AG04450 (cell line): Measurements from ENCODE around the gene OTUB2. TPM values are rescaled to one million over a fixed set of nuclear protein-coding genes. Genes with fewer than 3 reads are reported as not detected.
A peak's percentile ranks its signal among the peaks of the same experiment; 100 is the strongest.

ENCODE experiments used
- CTCF ChIA-PET: fragments of 300-600, 350-600 bp; formaldehyde crosslinking; extraction: SDS; loops from one replicate; lab custom pipeline; 2022; ENCODE audit warnings: antibody characterized with exemption, inconsistent platforms; lab: Charles Lee
- POLR2A ChIA-PET: fragments of 350-600 bp; formaldehyde crosslinking; extraction: SDS; loops from one replicate; lab custom pipeline; 2021; ENCODE audit warnings: antibody characterized with exemption, inconsistent platforms; lab: Yijun Ruan, JAX
- DNase-seq: peaks from one replicate; pipeline ENCODE4 v3.0.0-alpha.2; 2011; ENCODE audit warnings: low read depth, low spot score
- H3K27ac ChIP-seq: one replicate; pipeline ENCODE4 v1.5.1; 2012; ENCODE audit warnings: low read depth, low read length, control low read depth
- H3K27me3 ChIP-seq: one replicate; pipeline ENCODE4 v1.6.0; 2012; ENCODE audit warnings: low read length; ENCODE audit not compliant: control insufficient read depth, insufficient read depth
- H3K4me3 ChIP-seq: 2 replicates; pipeline ENCODE4 v1.5.1; 2011; ENCODE audit warnings: mild to moderate bottlenecking, low read depth, low read length, control low read depth
- H3K9me3 ChIP-seq: 2 replicates; pipeline ENCODE4 v1.5.1; 2012; ENCODE audit warnings: low read length; ENCODE audit not compliant: control insufficient read depth, insufficient read depth
- polyA plus RNA-seq: library from polyadenylated mRNA; depleted of rRNA; stranded (reverse); fragments of >200 nt; gene quantifications from 2 replicates; pipeline ENCODE4 v1.2.3, GENCODE V29; 2011
- TF ChIP-seq, protein P1 (sequence below): IDR thresholded peaks from 2 replicates; pipeline ENCODE4 v1.5.1; 2011; ENCODE audit warnings: low read depth, low read length, control low read depth, inconsistent platforms

Gene OTUB2
- polyA plus RNA-seq, 1 experiment: 2.3 TPM

DNA sequence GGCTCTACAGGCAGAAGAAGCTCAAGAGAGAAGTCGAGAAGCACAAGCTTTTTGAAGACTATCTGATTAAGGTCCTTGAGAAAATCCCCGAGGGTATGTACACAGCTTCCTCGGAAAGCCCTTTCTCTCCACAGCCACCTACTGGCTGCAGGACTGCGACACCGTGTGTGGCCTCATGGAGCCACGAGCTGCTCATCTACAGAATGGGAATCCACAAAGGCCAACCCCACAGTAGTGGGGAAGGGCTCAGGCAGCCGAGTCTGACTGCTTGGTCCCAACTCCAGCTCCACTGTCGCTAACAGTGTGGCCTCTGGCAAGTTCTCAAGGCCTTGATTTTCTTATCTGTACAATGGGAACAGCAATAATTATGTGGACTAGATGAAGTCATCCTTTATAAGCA, 26.6 kb upstream of the OTUB2 start:
- no peak overlapping the region for H3K27ac ChIP-seq
- no peak overlapping the region for H3K4me3 ChIP-seq
- ChIA-PET CTCF (interaction anchor here (1.1 to 11.2 kb wide), 5 partner anchors 15 to 137 kb away, joined by 4 to 270 read pairs (median 8); no protein-coding TSS in a partner anchor), POLR2A (no interaction called here)
- no peak for DNase-seq
- H3K27me3 ChIP-seq: peaks cover 13% of the 10 kb centered on the region
- TF ChIP-seq, protein P1, sequence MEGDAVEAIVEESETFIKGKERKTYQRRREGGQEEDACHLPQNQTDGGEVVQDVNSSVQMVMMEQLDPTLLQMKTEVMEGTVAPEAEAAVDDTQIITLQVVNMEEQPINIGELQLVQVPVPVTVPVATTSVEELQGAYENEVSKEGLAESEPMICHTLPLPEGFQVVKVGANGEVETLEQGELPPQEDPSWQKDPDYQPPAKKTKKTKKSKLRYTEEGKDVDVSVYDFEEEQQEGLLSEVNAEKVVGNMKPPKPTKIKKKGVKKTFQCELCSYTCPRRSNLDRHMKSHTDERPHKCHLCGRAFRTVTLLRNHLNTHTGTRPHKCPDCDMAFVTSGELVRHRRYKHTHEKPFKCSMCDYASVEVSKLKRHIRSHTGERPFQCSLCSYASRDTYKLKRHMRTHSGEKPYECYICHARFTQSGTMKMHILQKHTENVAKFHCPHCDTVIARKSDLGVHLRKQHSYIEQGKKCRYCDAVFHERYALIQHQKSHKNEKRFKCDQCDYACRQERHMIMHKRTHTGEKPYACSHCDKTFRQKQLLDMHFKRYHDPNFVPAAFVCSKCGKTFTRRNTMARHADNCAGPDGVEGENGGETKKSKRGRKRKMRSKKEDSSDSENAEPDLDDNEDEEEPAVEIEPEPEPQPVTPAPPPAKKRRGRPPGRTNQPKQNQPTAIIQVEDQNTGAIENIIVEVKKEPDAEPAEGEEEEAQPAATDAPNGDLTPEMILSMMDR: no peak
- H3K9me3 ChIP-seq: no peaks in the 10 kb centered on the region; the same call in 1 of the 2 replicates

DNA sequence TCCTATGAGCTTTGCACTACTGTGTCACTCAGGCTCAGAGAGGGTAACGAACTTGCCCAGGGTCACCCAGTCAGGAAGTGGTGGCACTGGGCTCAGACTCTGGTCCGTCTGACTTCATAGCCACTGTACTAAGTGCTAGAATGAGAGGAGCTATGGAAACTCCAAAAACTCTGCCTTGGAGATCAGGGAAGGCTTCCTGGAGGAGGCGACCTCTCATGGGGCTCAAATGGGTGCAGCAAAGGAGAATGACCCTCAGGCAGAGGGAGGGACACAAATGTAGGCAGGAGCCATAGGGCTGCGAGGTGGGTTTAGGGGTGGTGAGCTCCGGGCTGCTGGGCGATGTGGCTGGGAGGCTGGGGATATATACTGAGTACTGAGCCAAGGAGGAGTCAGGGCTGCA, 25.9 kb upstream of the OTUB2 start:
- POLR2A ChIA-PET: no interaction called here
- peaks cover 17% of the 10 kb centered on the region for H3K27me3 ChIP-seq
- no peak for DNase-seq
- TF ChIP-seq, protein P1: no peak
- no peak overlapping the region for H3K4me3 ChIP-seq
- no peak overlapping the region for H3K27ac ChIP-seq
- no peaks in the 10 kb centered on the region; the same call in 1 of the 2 replicates for H3K9me3 ChIP-seq
- CTCF ChIA-PET: interaction anchor here (1.1 to 11.2 kb wide), 7 partner anchors 15 to 136 kb away, joined by 4 to 270 read pairs (median 5); no protein-coding TSS in a partner anchor

DNA sequence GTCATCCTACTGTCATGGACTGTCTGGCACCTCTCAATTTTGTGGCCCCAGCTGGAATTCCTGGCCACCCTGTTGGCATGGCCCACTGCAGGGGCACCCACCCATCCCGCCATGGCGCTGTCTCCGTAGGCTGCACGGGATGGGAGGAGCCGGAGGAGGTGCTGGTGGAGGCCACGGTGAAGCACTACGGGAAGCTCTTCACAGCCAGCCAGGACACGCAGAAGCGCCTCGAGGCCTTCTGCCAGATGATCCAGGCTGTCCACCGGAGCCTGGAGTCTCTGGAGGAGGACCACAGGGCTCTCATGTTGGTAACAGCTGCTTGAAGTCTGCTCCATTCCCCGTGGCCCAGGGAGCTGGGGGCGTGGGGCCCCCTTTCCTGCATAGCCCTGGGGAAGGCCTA, 25.1 kb upstream of the OTUB2 start:
- Histone ChIP-seq H3K27ac (no peak overlapping the region), H3K27me3 (peaks cover 17% of the 10 kb centered on the region), H3K4me3 (no peak overlapping the region), H3K9me3 (no peaks in the 10 kb centered on the region; the same call in 1 of the 2 replicates)
- POLR2A ChIA-PET: no interaction called here
- CTCF ChIA-PET: interaction anchor here (0.5 to 11.2 kb wide), 13 partner anchors 11 to 345 kb away, joined by 3 to 270 read pairs (median 5); no protein-coding TSS in a partner anchor
- TF ChIP-seq, protein P1: no peak
- DNase-seq: no peak

DNA sequence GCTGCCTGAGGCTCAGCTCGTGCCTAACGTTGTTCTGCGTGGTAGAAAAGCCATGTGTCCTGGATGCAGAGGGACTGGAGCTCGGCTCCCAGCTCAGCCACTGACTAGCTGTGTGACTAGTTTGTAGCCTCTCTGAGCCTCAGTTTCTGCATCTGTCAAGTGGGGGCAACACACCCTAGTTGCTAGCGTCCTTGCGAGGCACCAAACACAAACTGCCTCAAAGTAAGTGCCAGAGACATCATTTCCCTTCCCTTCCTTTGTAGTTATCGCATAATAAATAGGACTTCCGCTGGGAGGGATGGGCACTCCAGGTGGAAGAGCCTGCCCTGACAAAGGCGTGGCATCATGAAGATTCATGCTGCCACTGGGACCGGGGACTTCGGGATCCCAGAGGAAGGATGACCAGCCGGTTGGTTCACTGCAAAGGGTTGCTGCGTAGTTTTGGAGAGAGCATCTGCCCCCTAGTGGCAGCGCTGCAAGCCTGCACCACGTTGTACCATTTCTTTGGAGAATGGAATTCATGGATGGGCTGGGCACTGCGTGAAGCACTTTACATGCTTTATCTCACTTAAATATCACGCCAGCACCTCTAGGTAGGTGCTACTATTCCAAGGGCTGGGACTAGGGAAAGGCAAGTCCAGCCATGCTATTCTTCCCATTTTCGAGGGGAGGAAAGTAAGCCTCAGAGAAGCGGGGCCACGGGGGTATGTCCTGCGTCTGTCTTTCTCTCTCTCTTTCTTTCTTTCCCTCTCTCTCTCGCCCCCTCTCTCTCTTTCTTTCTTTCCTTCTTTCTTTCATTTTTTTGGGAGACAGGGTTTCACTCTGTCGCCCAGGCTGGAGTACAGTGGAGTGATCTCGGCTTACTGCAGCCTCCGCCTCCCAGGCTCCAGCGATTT, 24.4 kb upstream of the OTUB2 start:
- Histone ChIP-seq H3K27me3 (peaks cover 17% of the 10 kb centered on the region), H3K9me3 (no peaks in the 10 kb centered on the region; the same call in 1 of the 2 replicates), H3K4me3 (no peak overlapping the region), H3K27ac (no peak overlapping the region)
- TF ChIP-seq, protein P1: peak; percentile 97
- ChIA-PET POLR2A (no interaction called here), CTCF (interaction anchor here (0.7 to 11.2 kb wide), 12 partner anchors 10 to 208 kb away, joined by 3 to 270 read pairs (median 4); no protein-coding TSS in a partner anchor)
- peak; percentile 41 for DNase-seq
